ENCODE measurements around the gene SYPL1.

GRCh38 chr7:106114716-106115383 lies 2.7 kb upstream of the SYPL1 start:
- TF ChIP-seq POLR2AphosphoS5 (IDR thresholded peaks at IDR 0.05; ENCODE audit: insufficient read depth, low read depth, low read length) (no peak), EZH2 (IDR thresholded peaks at IDR 0.05; ENCODE audit: borderline replicate concordance, low read depth, low read length, severe bottlenecking) (no peak)

All from endothelial cell of umbilical vein (primary cell).